ENCODE results near the gene DUSP8.

- TF ChIP-seq, protein P1, sequence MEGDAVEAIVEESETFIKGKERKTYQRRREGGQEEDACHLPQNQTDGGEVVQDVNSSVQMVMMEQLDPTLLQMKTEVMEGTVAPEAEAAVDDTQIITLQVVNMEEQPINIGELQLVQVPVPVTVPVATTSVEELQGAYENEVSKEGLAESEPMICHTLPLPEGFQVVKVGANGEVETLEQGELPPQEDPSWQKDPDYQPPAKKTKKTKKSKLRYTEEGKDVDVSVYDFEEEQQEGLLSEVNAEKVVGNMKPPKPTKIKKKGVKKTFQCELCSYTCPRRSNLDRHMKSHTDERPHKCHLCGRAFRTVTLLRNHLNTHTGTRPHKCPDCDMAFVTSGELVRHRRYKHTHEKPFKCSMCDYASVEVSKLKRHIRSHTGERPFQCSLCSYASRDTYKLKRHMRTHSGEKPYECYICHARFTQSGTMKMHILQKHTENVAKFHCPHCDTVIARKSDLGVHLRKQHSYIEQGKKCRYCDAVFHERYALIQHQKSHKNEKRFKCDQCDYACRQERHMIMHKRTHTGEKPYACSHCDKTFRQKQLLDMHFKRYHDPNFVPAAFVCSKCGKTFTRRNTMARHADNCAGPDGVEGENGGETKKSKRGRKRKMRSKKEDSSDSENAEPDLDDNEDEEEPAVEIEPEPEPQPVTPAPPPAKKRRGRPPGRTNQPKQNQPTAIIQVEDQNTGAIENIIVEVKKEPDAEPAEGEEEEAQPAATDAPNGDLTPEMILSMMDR (IDR thresholded peaks at IDR 0.05): no peak
- TF ChIP-seq EP300 (IDR thresholded peaks at IDR 0.05; ENCODE audit: low read depth): no peak
Observed at GRCh38 chr11:1513326-1514296, 58.5 kb downstream of the DUSP8 start.
